Measurements from ENCODE around the gene PLOD2. TPM values are rescaled to one million over a fixed set of nuclear protein-coding genes. Genes with fewer than 3 reads are reported as not detected.

Gene PLOD2
- total RNA-seq, 1 donor from 2014 or later: 29.2 TPM

DNA sequence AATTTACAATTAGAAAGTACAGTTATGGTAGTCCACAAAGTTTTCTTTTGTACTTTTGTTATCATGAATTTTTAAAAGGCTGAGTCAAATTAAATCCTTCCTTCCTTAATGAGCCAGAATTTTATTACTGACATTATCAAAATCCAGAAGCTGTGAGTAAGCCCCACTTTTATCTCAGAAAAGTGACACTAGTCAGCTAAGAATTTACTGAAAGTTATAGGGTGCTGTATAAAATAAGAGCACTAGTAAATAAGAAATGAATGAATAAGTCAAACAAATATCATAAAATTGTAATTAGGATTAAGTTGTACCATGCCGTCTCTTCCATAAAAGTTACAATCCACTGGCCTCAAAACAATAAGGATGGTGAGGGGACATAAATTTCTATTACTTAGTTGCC is 15.3 kb downstream of the PLOD2 start:
- H3K4me2 ChIP-seq: no peak overlapping the region
- no peak for DNase-seq (ENCODE audit: low spot score)
- no peaks in the 10 kb centered on the region for H4K20me1 ChIP-seq (ENCODE audit: low read depth)
- H3K27ac ChIP-seq: no peak overlapping the region
- H3K27me3 Mint-ChIP-seq (ENCODE audit: insufficient read depth, low read depth): no peaks in the 10 kb centered on the region
- no peaks in the 10 kb centered on the region for H3K36me3 Mint-ChIP-seq
- H3K36me3 ChIP-seq: no peaks in the 10 kb centered on the region
- H3K4me1 Mint-ChIP-seq: no peaks in the 10 kb centered on the region
- no peaks in the 10 kb centered on the region for H3K9me3 ChIP-seq (ENCODE audit: low read depth)
- TF ChIP-seq EZH2phosphoT487 (IDR thresholded peaks at IDR 0.05): no peak
- TF ChIP-seq CTCF (IDR thresholded peaks at IDR 0.05): no peak
- no peak for TF ChIP-seq EZH2 (IDR thresholded peaks at IDR 0.05)
- no peaks in the 10 kb centered on the region for H3K79me2 ChIP-seq (ENCODE audit: low read depth)
- no peak overlapping the region for H3K9ac ChIP-seq
- H3K27ac Mint-ChIP-seq: no peak overlapping the region
- no peaks in the 10 kb centered on the region for H3K27me3 ChIP-seq
- no peaks in the 10 kb centered on the region for H3K4me1 ChIP-seq
- no peaks in the 10 kb centered on the region for H3K9me3 Mint-ChIP-seq
- H2AFZ ChIP-seq (replicated peaks): no peak overlapping the region
- H3K4me3 Mint-ChIP-seq: no peak overlapping the region
- no peak overlapping the region for H3K4me3 ChIP-seq
- H3F3A ChIP-seq (ENCODE audit: low read depth): no peaks in the 10 kb centered on the region

DNA sequence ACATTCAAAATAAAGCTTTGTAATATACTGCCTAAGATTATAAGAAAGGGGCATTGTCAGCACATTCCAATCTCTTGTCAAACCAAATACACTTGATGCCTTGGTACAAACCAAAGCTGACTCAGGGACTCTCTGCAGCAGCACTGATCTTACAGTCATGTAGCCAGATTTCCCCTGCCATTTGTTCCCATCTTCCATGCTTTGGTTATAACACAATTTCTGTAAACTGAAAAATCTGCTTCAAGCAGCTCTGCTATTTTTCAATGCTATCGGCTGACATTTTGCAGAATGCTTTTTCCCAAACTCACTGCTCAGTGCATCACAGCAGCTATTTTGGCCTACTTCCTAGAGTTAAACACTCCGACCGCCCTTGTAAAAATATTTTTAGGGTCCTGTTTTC is 18.2 kb downstream of the PLOD2 start:
- no peaks in the 10 kb centered on the region for H4K20me1 ChIP-seq (ENCODE audit: low read depth)
- no peak overlapping the region for H3K27ac Mint-ChIP-seq

GRCh38 chr3:146139586-146140110 is 21.3 kb downstream of the PLOD2 start:
- Histone ChIP-seq H3K4me2 (no peak overlapping the region), H3K27me3 (no peaks in the 10 kb centered on the region), H3F3A (ENCODE audit: low read depth) (no peaks in the 10 kb centered on the region), H3K27ac (no peak overlapping the region), H3K9me3 (ENCODE audit: low read depth) (no peaks in the 10 kb centered on the region), H3K36me3 (no peaks in the 10 kb centered on the region), H4K20me1 (ENCODE audit: low read depth) (no peaks in the 10 kb centered on the region), H2AFZ (replicated peaks) (no peak overlapping the region), H3K4me3 (no peak overlapping the region), H3K4me1 (no peaks in the 10 kb centered on the region), H3K9ac (no peak overlapping the region), H3K79me2 (ENCODE audit: low read depth) (no peaks in the 10 kb centered on the region)
- Mint-ChIP-seq H3K36me3 (no peaks in the 10 kb centered on the region), H3K9me3 (no peaks in the 10 kb centered on the region), H3K4me3 (no peak overlapping the region), H3K27ac (no peak overlapping the region), H3K27me3 (ENCODE audit: insufficient read depth, low read depth) (no peaks in the 10 kb centered on the region), H3K4me1 (peaks cover 1% of the 10 kb centered on the region)
- DNase-seq (ENCODE audit: low spot score): no peak
- TF ChIP-seq EZH2phosphoT487 (IDR thresholded peaks at IDR 0.05): no peak
- no peak for TF ChIP-seq CTCF (IDR thresholded peaks at IDR 0.05)
- TF ChIP-seq EZH2 (IDR thresholded peaks at IDR 0.05): no peak

More for the DNA sequence above, 18.2 kb downstream of the PLOD2 start:
- H3K4me1 Mint-ChIP-seq: no peaks in the 10 kb centered on the region
- H3K4me3 Mint-ChIP-seq: no peak overlapping the region
- H3K79me2 ChIP-seq (ENCODE audit: low read depth): no peaks in the 10 kb centered on the region
- no peaks in the 10 kb centered on the region for H3K9me3 ChIP-seq (ENCODE audit: low read depth)
- no peaks in the 10 kb centered on the region for H3K36me3 Mint-ChIP-seq
- no peak overlapping the region for H3K4me2 ChIP-seq
- TF ChIP-seq CTCF (IDR thresholded peaks at IDR 0.05) (no peak), EZH2 (IDR thresholded peaks at IDR 0.05) (no peak), EZH2phosphoT487 (IDR thresholded peaks at IDR 0.05) (no peak)
- H3K27ac ChIP-seq: no peak overlapping the region
- H3F3A ChIP-seq (ENCODE audit: low read depth): no peaks in the 10 kb centered on the region
- no peak overlapping the region for H2AFZ ChIP-seq (replicated peaks)
- no peaks in the 10 kb centered on the region for H3K4me1 ChIP-seq
- peak; percentile 33 for DNase-seq (ENCODE audit: low spot score)
- H3K4me3 ChIP-seq: no peak overlapping the region
- no peaks in the 10 kb centered on the region for H3K9me3 Mint-ChIP-seq
- H3K27me3 ChIP-seq: no peaks in the 10 kb centered on the region
- H3K27me3 Mint-ChIP-seq (ENCODE audit: insufficient read depth, low read depth): no peaks in the 10 kb centered on the region
- H3K9ac ChIP-seq: no peak overlapping the region
- H3K36me3 ChIP-seq: no peaks in the 10 kb centered on the region
